WTC11 (cell line): ENCODE measurements around the gene NFATC2.

Experiments
- FOXJ3 ChIP-seq: sonication (generic); formaldehyde crosslinking; IDR thresholded peaks from 2 replicates; pipeline ENCODE4 v1.9.0; 2021; ENCODE audit warnings: missing genetic modification reagents, mild to moderate bottlenecking, borderline replicate concordance
- IRF2 ChIP-seq: sonication (generic); formaldehyde crosslinking; IDR thresholded peaks from 2 replicates; pipeline ENCODE4 v1.8.0; 2022; ENCODE audit warnings: low read depth, missing genetic modification reagents, borderline replicate concordance
- TCF7 ChIP-seq: sonication (generic); formaldehyde crosslinking; IDR thresholded peaks from 2 replicates; pipeline ENCODE4 v1.8.0; 2022; ENCODE audit warnings: mild to moderate bottlenecking, low read depth, missing genetic modification reagents, moderate library complexity
- TF ChIP-seq, protein P1 (sequence below): fragments of 250-450 bp; sonication (Bioruptor Pico); IDR thresholded peaks from 2 replicates; pipeline ENCODE4 v2.1.2; 2022; ENCODE audit warnings: mild to moderate bottlenecking, moderate library complexity
- TF ChIP-seq, protein P2 (sequence below): sonication (generic); formaldehyde crosslinking; conservative IDR thresholded peaks from 2 replicates; pipeline ENCODE4 v1.8.1; 2023; ENCODE audit warnings: mild to moderate bottlenecking, low read depth, missing genetic modification reagents, moderate library complexity
- TF ChIP-seq, protein P3 (sequence below): fragments of 200-600 bp; IDR thresholded peaks from 2 replicates; pipeline ENCODE4 v1.8.0; 2022; ENCODE audit warnings: antibody characterized with exemption
- TF ChIP-seq, protein P4 (sequence below): sonication (generic); formaldehyde crosslinking; IDR thresholded peaks from 2 replicates; pipeline ENCODE4 v1.8.0; 2022; ENCODE audit warnings: mild to moderate bottlenecking, missing genetic modification reagents

DNA sequence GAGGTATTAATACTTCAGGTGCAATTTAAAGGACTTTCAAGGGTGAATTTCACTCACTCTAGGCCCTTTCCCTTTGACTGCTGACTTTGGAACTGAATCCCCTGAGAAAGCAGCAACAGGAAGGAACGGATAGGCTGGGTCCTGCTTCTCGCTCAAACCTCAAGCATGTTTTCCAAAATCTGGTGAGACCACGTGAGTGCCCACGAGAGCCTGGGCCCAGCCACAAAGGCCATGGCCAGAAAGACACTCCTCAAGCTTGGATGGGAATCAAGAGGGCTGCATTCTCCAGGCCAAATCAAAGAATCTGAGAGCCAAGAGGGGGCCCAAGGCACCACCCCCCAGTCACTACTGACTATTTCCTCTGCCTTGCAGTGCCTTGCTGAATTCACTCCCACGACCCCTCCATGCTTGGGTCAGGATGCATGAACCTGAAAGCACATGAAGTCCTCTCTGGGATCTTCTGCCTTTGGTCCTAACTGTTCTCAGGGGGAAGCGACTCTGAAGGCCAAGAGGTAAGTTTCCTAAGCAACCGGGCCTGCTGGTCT, 146.1 kb downstream of the NFATC2 start:
- TF ChIP-seq IRF2 (CRISPR knock-in tag) (no peak), TCF7 (CRISPR knock-in tag) (no peak), FOXJ3 (no peak)
- TF ChIP-seq, protein P1, sequence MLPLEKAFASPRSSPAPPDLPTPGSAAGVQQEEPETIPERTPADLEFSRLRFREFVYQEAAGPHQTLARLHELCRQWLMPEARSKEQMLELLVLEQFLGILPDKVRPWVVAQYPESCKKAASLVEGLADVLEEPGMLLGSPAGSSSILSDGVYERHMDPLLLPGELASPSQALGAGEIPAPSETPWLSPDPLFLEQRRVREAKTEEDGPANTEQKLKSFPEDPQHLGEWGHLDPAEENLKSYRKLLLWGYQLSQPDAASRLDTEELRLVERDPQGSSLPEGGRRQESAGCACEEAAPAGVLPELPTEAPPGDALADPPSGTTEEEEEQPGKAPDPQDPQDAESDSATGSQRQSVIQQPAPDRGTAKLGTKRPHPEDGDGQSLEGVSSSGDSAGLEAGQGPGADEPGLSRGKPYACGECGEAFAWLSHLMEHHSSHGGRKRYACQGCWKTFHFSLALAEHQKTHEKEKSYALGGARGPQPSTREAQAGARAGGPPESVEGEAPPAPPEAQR (CRISPR knock-in tag) = no peak
- TF ChIP-seq, protein P2, sequence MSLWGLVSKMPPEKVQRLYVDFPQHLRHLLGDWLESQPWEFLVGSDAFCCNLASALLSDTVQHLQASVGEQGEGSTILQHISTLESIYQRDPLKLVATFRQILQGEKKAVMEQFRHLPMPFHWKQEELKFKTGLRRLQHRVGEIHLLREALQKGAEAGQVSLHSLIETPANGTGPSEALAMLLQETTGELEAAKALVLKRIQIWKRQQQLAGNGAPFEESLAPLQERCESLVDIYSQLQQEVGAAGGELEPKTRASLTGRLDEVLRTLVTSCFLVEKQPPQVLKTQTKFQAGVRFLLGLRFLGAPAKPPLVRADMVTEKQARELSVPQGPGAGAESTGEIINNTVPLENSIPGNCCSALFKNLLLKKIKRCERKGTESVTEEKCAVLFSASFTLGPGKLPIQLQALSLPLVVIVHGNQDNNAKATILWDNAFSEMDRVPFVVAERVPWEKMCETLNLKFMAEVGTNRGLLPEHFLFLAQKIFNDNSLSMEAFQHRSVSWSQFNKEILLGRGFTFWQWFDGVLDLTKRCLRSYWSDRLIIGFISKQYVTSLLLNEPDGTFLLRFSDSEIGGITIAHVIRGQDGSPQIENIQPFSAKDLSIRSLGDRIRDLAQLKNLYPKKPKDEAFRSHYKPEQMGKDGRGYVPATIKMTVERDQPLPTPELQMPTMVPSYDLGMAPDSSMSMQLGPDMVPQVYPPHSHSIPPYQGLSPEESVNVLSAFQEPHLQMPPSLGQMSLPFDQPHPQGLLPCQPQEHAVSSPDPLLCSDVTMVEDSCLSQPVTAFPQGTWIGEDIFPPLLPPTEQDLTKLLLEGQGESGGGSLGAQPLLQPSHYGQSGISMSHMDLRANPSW = no peak
- TF ChIP-seq, protein P3, sequence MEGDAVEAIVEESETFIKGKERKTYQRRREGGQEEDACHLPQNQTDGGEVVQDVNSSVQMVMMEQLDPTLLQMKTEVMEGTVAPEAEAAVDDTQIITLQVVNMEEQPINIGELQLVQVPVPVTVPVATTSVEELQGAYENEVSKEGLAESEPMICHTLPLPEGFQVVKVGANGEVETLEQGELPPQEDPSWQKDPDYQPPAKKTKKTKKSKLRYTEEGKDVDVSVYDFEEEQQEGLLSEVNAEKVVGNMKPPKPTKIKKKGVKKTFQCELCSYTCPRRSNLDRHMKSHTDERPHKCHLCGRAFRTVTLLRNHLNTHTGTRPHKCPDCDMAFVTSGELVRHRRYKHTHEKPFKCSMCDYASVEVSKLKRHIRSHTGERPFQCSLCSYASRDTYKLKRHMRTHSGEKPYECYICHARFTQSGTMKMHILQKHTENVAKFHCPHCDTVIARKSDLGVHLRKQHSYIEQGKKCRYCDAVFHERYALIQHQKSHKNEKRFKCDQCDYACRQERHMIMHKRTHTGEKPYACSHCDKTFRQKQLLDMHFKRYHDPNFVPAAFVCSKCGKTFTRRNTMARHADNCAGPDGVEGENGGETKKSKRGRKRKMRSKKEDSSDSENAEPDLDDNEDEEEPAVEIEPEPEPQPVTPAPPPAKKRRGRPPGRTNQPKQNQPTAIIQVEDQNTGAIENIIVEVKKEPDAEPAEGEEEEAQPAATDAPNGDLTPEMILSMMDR = no peak
- TF ChIP-seq, protein P4, sequence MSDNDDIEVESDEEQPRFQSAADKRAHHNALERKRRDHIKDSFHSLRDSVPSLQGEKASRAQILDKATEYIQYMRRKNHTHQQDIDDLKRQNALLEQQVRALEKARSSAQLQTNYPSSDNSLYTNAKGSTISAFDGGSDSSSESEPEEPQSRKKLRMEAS (CRISPR knock-in tag) = no peak
